Activated CD8-positive, alpha-beta memory T cell treated with anti-CD3 and anti-CD28 coated beads for 4 hours (primary cell): ENCODE data around the gene PLCB4.
"Not testable (repeated sequence)": the region's sequence is repeated elsewhere in the genome, so short reads cannot be mapped to it uniquely, and the experiment has no call there.

Source experiments
- DNase-seq, 2 donors: peaks; one replicate each; pipeline ENCODE4 v3.0.0-alpha.2; 2020; ENCODE audit warnings: low read depth in 2 of 2

The PLCB4 gene

GRCh38 chr20:9360431-9360830 is 291.5 kb downstream of the PLCB4 start:
- no peak for DNase-seq

DNA sequence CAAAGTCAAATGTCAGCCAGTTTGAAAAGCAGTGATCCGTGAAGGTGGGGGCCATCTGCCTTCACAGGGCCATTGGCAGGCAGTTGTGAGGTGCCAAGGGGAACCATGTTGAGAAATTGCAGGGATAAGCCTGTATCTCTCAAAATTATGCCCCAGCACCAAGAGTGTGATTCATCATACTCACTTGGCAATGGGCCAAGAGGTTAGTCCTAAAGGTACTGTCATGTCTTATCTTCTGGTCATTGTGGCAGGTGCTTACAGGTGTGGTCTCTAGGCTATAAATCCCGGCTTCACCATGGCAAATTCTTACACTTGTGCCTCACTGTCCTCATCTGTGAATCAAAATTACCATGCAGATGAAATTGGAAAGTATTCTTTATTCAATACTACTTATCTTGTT is 294.8 kb downstream of the PLCB4 start:
- DNase-seq: no peak

GRCh38 chr20:9367328-9367727 is 298.4 kb downstream of the PLCB4 start:
- no peak for DNase-seq

GRCh38 chr20:9367746-9368145 is 298.9 kb downstream of the PLCB4 start:
- DNase-seq: no peak

DNA sequence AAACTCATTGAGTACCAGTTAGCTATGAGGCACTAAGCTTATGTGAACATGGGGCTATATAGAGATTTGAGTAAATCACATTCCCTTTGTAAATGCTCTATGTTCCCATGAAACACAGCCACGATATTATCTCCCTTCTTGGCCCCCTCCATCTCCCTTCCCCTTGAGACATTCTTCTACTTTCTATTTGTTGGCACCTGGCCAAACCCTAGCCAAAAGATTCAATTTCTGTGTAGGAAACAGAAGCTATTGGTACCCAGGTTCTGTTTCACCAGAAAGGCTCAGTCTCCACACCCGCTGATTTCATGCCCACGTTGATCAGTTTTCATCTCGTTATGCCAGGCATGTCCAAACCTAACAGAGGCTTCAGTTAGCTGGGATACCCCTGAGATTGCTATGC is 300.0 kb downstream of the PLCB4 start:
- DNase-seq: no peak

- no peak for DNase-seq
These were observed 300.7 kb downstream of the PLCB4 start for GRCh38 chr20:9369557-9369956.

- DNase-seq: no peak
These were observed 305.2 kb downstream of the PLCB4 start for GRCh38 chr20:9374072-9374471.

- no peak for DNase-seq
These were observed 305.6 kb downstream of the PLCB4 start for GRCh38 chr20:9374480-9374879.

- DNase-seq: no peak
These were observed 306.4 kb downstream of the PLCB4 start for GRCh38 chr20:9375221-9375681.

- DNase-seq: no peak
These were observed 308.1 kb downstream of the PLCB4 start for GRCh38 chr20:9377007-9377406.

DNA sequence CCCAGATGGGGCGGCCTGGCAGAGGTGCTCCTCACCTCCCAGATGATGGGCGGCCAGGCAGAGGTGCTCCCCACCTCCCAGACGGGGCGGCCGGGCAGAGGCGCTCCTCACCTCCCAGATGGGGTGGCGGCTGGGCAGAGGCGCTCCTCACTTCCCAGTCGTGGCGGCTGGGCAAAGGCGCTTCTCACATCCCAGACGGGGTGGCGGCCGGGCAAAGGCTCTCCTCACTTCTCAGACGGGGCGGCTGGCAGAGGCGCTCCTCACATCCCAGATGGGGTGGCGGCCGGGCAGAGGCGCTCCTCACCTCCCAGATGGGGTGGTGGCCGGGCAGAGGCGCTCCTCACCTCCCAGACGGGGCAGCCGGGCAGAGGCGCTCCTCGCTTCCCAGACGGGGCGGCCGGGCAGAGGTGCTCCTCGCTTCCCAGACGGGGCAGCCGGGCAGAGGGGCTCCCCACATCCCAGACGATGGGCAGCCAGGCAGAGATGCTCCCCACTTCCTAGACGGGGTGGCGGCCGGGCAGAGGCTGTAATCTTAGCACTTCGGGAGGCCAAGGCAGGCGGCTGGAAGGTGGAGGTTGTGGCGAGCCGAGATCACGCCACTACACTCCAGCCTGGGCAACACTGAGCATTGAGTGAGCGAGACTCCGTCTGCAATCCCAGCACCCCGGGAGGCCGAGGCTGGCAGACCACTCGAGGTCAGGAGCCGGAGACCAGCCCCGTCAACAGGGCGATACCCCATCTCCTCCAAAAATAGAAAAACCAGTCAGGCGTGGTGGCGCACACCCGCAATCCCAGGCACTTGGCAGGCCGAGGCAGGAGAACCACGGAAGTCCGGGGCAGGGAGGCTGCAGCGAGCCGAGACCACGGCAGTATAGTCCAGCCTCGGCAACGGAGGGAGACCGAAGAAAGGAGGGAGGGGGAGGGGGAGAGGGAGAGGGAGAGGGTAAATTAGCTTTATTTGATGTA is 316.7 kb downstream of the PLCB4 start:
- DNase-seq: not testable (repeated sequence)

GRCh38 chr20:9388160-9388812 is 319.4 kb downstream of the PLCB4 start:
- no peak for DNase-seq

GRCh38 chr20:9388813-9389161 is 319.9 kb downstream of the PLCB4 start:
- no peak for DNase-seq

- no peak for DNase-seq
These were observed 320.5 kb downstream of the PLCB4 start for GRCh38 chr20:9389346-9389745.

DNA sequence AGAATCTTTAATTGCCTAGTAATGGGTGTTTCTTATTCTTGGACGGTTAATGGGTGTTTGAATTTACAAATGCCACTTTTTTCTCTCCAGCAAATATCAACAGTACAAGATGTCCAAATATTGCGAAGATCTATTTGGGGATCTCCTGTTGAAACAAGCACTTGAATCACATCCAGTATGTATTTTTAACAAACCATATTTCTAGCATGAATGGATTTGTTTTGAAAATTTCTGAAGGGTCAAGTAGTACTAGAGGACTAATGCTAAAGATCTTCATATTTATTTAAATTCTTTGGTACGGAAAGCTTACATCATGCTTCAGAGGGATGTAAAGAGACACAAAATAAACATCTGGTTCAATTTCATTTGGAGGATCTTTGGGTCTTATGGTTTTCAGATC is 321.6 kb downstream of the PLCB4 start:
- no peak for DNase-seq

DNA sequence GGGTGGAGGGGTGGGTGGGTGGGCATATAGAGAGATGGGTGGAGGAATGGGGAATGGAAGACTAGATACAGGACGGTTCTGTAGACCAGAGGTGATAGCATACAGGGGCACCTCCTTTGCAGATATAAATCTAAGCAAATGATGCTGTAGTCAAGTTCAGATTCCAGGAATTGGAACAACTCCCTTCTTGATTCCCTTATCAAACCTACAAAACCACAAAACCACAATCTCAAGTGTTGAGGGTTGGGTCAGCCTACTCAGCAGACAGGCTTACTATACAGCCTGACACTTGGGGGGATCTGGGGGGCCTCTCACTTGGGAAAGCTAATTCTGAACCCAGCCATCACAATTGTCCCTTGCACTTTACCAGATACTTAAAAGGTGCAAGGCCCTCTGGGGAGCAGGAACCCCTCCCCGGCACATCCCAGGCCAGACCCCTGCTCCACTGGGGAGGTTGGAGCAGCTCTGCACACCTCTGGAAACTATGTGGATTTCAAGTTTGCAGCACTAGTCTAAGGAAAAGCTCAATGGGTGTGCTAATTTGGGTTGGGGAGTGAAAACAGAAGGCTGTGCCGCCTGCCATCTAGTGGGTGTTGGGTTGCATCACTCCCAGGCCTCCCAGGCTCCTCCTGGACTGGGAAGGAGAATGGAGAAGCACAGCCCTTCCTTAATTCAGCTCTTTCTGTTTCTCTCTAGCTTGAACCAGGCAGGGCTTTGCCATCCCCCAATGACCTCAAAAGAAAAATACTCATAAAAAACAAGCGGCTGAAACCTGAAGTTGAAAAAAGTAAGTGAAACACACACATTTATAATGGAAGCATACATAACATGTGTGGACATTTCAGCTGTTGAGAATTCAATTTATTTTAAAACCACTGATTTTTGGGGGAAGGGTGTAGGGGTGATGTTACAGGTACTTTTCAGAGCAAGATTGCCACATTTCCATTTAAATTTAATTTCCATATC is 324.3 kb downstream of the PLCB4 start:
- no peak for DNase-seq

DNA sequence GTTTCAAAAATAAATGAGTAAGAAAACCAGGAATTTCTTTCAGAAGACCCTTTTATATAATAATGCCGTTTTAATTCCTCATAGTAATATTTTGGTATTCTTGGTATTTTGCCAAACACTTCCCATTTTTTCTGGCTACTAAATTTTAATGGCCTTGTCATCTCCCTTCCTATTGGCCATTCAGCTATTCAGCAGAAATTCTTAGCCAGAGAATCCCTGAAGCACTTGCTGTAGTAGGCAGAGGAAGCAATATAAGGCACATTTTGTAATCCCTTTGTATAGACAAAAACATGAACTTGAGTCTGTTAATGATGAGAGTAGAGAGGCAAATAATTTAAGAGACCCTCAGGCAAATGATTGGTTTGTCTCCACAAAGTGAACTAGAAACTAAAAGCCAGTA is 327.1 kb downstream of the PLCB4 start:
- no peak for DNase-seq

DNA sequence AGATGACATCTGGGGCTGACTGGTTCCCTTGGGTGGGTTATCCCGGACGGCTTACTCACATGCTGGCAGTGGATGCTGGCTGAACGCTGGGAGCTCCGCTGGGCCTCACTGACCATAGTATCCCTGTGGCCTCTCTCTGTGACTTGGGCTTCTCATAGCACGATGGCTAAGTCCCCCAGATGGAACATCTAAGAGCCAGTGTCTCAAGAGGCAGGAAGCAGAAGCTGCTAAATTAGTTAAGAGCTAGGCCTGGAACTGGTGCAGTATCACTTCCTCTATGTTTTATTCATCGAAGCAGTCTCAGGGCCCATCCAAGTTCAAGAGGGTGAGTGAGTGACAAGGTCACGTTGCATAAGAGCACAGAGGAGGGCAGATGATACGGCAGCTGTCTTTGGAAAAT is 329.0 kb downstream of the PLCB4 start:
- no peak for DNase-seq

- DNase-seq: no peak
These were observed 330.0 kb downstream of the PLCB4 start for GRCh38 chr20:9398882-9399281.

GRCh38 chr20:9399322-9399721 is 330.4 kb downstream of the PLCB4 start:
- no peak for DNase-seq

GRCh38 chr20:9400171-9401025 is 331.5 kb downstream of the PLCB4 start:
- no peak for DNase-seq
